Fibroblast of skin of right biceps (primary cell): ENCODE results near the gene DENND5A.

ENCODE experiments used
- DNase-seq: peaks from one replicate; pipeline ENCODE4 v3.0.0-alpha.2; 2013

Gene DENND5A

DNA sequence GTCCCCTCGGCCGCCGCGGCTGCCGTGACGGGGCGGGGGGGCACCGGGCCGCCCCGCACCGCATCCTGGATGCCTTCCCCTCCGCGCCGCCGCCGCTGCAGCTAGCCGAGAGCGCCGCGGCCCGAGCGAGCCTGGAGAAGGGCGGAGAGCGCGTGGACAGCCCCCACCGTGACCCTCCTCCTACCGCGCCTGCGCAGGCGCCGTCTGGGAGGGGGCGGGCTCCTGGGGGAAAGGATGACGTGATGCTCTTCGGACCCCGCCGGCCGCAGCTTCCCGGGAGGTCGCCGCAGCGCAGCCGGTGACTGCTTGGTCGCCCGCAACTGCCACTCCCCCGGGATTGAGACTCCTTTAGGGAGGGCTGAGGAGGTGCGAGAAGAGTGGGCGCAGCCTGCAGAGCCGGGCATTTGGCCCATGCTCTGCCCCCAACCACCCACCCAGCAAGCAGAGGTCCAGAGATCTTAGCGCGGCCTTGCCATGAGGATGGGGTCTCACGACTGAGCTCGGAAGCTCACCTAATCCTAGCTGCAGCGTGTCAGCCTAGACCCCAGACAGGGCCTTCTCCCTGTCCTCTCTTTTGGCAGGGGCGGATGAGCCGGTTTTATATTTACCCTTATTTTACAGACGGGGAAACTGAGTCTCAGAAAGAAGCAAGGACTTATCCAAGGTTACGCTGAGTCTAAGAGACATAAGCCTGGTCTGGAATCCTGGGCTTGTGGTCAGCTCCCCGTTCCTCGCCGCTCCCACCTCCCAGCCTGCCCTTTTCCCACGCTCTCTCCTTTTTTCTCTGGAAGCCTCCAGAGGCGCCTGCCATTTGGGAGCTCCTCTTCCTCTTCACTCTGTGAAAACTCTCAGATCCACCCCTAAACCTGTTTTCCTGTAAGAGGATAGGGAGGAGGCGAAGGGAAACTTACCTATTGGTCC is at the start of gene DENND5A:
TSS of gene DENND5A (minus strand) at position 140 of the 921 bp plus-strand sequence. CDS start 281 bp downstream, outside the sequence.
- peak; percentile 90 for DNase-seq

DNA sequence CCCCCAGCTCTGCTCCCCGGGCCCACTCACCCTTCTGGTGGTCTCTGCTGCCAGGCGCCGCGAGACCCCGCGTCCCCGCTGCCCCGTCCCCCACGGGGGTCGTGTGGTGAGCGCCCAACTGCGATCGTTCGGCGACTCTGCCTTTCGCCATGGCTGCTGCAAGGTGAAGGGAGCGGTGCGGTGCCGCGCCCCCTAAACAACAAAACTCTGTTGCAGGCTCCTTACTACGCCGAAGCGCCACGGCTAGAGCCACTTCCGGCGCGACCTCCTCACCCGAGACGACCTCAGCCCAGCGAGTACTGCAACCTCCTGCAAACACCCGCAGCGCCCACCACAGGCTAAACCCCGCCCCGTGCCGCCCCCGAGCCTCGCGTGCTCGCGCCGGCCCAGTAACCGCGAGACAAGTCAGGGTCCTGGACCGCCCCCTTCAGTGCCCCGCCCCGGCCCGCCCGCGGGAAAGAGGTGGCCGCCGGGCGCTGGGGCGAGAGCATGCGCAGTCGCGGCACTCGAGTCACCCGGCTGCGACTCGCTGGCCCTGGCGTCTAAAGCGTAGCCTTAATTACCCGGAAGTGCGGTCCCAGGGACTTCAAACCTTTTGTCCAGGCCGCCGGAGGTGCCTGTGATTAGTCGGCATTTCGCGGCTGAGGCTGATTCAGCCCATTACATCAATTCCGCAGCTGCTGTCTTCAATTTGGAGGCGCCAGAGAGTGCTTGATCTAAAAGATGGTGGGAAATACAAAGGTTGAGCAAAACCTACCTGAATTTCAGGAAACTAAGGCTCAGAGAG is 49.3 kb upstream of the DENND5A start, which contains the start of gene TMEM41B:
TSS of gene TMEM41B (minus strand) at position 303 of the 787 bp plus-strand sequence. CDS start at position 151, 152 bp downstream.
- peak; percentile 100 for DNase-seq

DNA sequence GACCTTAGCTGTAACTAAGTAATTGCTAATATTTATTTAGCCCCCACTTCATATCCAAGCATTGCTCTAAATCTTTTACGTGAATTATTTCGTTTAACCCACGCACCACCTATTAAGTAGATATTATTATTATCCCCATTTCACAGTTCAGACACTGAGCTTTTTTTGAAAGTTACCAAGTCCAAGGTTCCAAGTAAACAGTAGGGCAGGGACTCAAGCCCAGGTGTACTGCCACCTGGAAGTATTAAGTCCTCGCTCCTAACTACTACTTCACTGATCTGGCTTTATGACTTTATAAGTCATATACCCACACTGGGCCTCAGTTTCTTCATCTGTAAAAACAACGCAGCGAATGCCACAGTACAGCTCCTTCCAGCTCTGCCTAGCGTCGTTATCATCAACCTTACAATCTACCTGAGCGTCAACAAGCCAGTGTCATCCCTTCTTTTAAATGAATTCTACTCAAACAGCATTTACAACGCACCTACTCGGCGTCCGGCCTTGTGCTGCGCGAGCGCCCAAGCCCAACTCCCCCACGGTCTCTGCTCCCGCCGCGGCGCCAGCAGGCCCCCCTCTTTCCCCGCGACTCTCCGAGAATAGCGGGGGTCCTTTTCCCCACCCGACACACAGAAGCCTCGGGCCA is 48.6 kb upstream of the DENND5A start:
- peak; percentile 19 for DNase-seq

DNA sequence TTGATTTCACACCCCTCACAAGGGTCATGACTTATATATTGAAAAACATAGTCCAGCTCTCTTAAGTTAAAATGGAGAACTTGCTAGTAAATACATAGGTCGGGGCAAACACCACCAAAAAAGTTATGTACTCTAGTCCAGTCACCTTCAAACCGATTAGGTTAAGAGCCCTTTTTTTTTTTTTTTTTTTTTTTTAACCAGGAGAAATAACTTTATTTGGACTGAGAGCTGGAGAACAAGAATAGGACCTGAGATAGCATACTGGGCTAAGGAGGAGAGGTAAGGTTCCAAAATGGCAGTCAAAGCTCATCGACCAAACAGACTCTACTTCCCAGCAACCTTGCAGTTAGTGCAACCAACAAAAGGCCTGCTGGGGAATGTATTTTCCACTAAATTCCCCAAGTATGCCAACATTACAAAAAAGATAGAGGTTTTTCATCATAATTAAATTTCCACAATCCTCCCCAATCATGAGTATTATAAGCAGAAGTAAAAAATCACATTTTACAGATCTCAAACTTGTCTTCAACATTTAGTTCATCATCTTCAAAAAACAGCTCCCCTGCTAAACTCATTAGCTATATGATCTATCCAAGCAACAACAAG is 45.4 kb upstream of the DENND5A start:
- no peak for DNase-seq

DNA sequence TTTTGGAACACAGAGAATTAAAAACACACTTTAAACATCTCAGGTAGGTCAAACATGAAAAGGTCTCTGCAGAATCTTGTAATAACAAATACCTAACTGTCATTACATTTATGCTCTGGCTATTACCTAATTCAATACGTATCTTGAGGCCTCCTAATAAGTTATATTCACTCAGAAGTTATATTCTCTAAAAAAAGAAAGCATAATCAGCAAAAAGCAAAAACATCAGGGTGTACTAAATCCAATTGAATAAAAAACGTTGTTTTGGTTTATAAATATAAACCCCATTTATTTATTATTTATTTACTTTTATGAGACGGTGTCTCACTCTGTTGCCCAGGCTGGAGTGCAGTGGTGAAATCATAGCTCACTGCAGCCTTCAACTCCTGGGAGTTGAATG is 39.0 kb upstream of the DENND5A start:
- no peak for DNase-seq

DNA sequence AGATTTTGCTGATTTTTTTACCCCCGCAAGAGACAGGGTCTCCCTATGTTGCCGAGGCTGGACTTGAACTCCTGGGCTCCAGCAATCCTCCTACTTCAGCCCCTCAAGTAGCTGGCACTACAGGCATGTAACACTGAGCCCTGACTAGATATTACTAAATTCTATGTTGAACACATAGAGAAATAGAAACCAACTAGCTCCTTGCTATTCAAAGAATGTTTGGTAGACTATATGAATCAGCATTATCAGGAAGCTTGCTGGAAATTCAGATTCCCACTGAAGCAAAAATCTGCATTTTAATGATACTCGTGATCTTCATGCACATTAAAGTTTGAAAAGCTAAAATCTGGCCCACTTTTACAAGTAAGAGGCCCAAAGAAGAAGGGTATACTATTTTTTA is 37.3 kb upstream of the DENND5A start:
- DNase-seq: no peak

DNA sequence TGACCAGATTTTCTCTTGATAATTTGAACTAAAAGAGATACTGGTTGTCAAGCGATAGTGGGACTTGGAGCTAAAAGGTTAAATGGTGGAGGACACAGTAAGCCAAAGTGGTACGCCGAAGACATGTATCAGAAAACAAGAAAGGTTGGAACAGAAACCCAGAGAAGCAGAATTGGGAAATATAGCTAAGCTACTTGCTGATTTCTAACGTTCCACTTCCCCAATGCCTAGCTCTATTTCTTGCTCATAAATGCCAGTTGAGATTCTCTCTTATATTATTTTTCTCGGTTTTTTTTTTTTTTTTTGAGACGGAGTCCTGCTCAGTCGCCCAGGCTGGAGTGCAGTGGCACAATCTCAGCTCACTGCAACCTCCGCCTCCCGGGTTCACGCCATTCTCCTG is 36.6 kb upstream of the DENND5A start:
- DNase-seq: no peak

DNA sequence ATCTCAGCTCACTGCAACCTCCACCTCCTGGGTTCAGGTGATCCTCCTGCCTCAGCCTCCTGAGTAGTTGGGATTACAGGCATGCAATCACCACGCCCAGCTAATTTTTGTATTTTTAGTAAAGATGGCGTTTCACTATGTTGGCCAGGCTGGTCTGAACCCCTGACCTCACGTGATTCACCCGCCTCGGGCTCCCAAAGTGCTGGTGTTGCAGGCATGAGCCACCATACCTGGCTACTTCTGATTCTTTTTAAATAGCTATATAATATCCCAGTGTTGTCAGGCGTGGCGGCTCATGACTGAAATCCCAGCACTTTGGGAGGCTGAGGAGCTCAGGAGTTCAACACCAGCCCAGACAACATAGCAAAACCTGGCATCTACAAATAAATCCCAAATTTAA is 28.5 kb upstream of the DENND5A start:
- no peak for DNase-seq

DNA sequence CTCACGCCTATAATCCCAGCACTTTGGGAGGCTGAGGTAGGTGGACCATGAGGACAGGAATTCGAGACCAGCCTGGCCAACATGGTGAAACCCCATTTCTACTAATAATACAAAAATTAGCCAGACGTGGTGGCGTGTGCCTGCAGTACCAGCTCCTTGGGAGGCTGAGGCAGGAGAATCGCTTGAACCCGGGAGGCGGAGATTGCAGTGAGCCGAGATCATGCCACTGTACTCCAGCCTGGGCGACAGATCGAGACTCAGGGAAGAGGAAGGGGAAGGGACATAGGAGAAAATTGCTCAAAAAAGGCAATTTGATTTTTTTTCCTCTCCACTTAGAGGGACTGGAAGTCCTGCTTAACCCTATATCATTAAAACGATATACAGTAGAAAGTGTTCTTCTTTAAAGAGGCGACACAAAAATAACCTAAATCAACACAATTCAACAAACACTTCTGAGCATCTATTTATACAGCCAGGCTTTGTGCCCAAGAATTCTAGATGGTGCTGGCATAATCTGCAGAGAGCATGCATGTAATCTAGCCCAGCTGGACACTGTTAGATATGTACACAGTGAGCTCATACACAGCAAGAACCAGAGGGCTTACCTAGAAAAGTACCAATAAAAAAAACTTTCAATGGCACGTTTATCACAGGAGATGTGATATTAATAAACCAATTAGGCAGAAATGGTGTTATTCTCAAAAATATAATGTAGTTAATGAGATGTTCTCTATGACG is 20.9 kb upstream of the DENND5A start:
- DNase-seq: no peak

DNA sequence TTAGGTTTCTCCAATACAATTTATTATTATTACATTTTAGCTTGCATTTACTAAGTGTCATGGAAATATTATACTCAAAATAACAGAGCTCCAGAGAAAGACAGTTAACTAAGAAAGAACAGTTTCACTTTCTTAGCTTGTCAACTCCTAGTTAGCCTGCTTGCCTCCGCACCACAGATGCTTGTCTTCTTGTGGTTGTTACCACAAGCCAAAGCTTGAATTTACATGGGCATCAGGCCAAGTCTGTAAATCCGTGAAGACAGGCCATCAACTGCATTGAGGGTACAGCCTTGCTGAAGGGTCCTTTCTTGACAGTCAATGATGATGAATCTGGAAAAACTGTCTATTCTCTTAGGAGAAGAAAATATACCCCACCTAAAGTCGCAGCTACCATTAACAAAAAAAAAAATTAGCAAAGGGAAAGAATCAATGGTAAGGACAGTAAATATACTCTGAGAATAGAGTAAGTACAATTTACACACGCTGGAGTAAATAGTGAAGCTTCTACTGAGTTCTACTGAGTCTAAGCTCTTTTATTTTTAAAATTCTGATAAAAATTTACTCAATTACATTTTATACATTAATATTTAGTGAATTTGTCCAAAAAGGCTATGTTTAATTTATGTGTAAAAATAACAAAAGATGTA is 15.6 kb upstream of the DENND5A start:
- DNase-seq: peak; percentile 83

DNA sequence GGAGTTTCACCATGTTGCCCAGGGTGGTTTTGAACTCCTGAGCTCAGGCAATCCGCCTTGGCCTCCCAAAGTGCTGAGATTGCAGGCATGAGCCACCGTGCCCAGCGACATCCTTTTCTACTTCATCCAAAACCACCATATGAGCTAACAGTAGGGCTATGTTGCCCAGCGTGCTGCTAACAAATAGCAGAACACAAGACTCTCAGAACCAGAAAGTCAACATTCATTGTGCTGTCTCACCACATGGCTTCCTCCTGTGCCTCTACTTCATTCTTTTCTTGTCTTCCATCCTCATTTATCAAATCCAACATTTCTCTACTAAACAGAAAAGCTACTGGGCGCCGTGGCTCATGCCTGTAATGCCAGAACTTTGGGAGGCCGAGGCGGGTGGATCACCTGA is 12.0 kb upstream of the DENND5A start:
- no peak for DNase-seq

DNA sequence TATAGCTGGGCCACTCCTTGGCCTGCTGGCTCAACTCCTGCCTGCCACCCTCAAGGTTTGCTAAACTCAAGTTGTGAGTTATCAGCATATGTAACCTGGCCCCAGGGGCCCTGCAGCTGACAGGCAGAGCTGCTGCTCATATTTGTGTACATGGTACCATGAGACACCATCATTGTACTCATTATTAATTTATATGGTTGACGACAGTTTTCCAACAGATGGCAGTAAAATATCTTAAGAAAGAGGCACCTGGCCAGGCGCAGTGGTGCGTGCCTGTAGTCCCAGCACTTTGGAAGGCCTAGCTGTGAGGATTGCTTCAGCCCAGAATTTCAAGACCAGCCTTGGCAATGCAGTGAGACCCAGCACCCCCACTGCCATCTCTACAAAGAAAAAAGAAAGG is 11.4 kb upstream of the DENND5A start:
- DNase-seq: peak; percentile 22

DNA sequence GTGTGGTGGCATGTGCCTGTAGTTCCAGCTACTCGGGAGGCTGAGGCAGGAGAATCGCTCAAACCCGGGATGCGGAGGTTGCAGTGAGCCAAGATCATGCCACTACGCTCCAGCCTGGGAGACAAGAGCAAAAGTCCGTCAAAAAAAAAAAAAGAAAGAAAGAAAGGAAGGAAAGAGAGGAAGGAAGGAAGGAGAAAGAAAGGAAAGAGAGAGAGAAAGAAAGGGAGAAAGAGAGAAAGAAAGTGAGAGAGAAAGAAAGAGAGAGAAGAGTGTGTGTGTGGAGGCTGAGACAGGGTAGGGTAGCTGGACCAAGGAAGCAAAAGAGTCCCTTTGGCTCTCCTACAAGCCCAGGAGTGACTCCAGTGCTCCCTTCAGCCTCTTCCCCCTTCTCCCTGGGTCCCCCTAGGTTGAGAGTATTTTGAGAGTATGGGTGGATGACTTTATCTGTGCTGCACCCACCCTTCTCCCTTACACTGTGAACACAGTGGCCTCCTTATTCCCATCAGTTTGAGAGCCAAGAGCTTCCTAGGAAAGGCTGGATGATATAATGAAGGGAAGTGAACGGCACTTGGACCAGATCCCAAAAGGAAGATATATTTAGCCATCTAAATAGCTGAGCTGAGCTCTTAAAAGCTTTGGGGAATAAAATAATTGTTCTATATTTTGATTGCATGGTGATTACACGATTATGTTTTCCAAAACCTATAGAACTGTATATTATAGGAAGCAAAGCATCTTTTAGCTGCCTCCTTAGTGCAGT is 9.5 kb upstream of the DENND5A start:
- peak; percentile 43 for DNase-seq

DNA sequence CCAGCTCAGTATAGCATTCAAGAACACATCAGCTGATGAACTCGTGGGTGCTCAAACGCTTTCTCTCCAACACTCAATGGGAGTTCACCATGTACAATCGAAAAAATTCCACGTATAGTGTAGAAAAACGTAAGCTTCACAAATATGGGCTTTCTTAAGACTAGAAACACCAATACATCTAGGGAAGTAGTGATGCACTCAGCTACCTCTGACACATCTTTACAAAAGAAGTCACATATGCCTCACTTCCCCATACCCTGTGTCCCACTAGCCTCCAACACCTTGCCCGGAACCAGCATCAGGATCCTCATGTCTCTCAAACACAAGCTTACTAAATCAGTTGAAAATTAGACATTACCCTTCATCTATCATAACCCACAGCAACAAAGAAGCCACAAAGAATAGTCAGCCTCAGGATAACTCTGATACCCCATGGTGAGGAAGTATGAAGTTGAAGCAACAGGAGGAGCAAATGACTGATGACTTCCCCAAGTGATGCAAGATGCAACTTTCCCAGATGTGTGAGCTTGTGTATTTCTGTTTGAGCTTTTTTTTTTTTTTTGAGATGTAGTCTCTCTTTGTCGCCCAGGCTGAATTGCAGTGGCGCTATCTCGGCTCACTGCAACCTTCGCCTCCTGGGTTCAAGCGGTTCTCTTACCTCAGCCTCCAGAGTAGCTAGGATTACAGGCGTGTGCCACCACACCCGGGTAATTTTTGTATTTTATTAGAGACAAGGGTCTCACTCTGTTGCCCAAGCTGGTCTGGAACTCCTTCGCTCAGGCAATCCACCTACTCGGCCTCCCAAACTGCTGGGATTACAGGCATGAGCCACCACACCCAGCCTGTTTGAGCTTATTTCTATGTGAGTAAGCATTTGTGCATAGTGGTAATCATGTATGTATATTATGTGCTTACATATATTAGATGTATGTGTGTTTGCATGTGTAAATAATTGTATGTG is 8.5 kb upstream of the DENND5A start:
- peak; percentile 73 for DNase-seq

DNA sequence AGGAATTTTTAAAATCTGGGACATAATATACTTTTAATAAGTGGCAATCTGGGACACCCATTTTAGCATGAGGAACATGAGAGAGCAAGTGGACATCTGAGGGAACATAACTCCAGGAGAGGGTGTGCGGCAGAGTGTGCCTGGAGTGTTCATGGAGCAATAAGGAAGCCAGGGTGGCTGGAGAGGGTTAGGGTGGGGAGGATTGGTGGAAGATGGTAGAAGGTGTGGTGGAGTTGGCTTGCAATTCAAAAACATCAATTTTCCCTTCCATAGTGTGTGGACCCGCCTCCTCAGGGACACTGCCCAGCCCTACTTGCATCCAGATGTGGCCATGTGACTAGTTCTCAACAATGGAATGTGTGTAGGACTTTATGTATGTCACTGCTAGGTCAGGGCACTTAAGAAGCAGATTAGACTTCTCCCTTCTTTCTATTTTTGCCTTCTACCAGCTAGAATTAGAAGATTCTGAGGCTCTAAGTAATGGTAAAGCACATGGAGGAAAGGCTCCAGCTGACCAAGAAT is 4.4 kb upstream of the DENND5A start:
- no peak for DNase-seq

DNA sequence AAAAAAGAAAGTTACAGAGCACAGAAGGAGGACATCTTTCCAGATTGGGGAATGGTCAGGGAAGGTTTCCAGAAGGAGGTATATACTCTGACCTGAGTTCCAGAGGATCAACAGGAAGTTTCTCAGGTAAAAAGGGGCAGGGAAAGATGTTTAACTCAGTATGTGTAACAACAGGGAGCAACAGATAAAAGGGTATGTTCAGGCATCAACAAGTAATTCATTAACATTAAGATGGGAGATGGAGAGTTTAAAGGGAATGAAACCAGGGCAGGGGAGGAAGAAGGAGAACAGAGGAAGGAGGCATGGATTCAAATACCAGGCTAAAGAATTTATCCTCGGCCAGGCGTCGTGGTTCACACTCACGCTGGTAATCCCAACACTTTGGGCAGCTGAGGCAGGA is 2.5 kb upstream of the DENND5A start:
- no peak for DNase-seq

DNA sequence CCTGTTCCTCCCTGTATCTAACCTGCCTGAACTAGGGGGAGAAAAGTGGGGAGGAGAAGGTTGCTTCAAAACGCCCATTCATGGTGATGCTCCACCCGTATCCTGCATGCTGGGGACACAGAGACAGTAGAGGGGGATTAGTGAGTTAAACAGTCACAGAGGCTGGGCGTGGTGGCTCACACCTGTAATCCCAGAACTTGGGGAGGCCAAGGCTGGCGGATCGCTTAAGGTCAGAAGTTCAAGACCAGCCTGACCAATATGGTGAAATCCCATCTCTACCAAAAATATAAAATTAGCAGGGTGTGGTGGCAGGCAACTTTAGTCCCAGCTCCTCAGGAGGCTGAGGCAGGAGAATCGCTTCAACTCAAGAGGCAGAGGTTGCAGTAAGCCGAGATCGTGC is 1.8 kb upstream of the DENND5A start:
- DNase-seq: no peak

DNA sequence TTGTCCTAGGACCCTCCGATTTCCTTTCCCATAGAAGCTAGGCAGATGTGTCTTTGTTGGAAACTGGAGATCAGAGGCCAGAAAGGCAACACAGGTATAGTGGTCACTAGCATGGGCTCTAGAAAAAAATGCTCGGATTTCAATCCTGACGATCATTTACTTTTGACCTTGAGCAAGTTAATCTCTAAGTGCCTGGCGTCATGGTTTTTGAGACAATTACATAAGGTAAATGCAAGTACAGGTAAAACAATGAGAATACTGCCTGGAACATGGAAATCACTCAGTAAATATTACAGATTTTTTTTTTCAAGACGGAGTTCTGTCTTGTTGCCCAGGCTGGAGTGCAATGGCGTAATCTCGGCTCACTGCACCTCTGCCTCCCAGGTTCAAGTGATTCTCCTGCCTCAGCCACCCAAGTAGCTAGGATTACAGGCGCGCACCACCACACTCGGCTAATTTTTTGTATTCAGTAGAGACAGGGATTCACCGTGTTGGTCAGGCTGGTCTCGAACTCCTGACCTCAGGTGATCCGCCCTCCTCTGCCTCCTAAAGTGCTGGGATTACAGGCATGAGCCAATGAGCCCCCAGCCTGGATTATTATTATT is 1.1 kb upstream of the DENND5A start:
- no peak for DNase-seq
